B cell (primary cell): ENCODE results near the gene IL17RA. TPM values are rescaled to one million over a fixed set of nuclear protein-coding genes. Genes with fewer than 3 reads are reported as not detected.

Experiments used
- ATAC-seq: fragments of 200-7000 bp; cut with Tn5 transposase; one replicate; pipeline ENCODE4 v1.10.0; 2021; ENCODE audit warnings: low read depth, mild to moderate bottlenecking, moderate number of reproducible peaks, moderate library complexity
- CTCF ChIA-PET: fragments of 350-600 bp; sonication (Branson Sonifier 250); formaldehyde crosslinking; loops from one replicate; lab custom pipeline; 2021; ENCODE audit warnings: antibody characterized with exemption, inconsistent platforms; lab: Charles Lee
- POLR2A ChIA-PET: fragments of 350-600 bp; sonication (Branson Sonifier 250); formaldehyde crosslinking; loops from one replicate; lab custom pipeline; 2021; ENCODE audit warnings: antibody characterized with exemption; lab: Charles Lee
- DNase-seq: peaks from one replicate; pipeline ENCODE4 v3.0.0; 2013
- H2AFZ ChIP-seq: 2 replicates; pipeline ENCODE4 v1.6.1; 2012; ENCODE audit warnings: mild to moderate bottlenecking, low read depth, low read length; ENCODE audit not compliant: insufficient read depth, poor library complexity, severe bottlenecking
- H3K27ac ChIP-seq, 2 donors: 1 replicate in 1 of 2; 2 replicates in 1 of 2; pipeline ENCODE4 v1.5.1; 2012 to 2013; ENCODE audit warnings: low read length in 2 of 2, mild to moderate bottlenecking in 2 of 2, moderate library complexity in 1 of 2
- H3K27me3 ChIP-seq, 4 experiments: fragments of 200-600 bp in 1 of 4; sonication (generic) in 1 of 4; replicated peaks in 1 of 4; 1 replicate in 2 of 4; 2 replicates in 2 of 4; pipeline versions ENCODE4 v1.6.1 to v1.7.0; 2013 to 2016; ENCODE audit warnings: low read length in 3 of 4, mild to moderate bottlenecking in 2 of 4, mixed read lengths in 1 of 4, moderate library complexity in 1 of 4; ENCODE audit not compliant: insufficient read depth in 4 of 4, control insufficient read depth in 3 of 4; ENCODE audit errors: control extremely low read depth in 1 of 4
- H3K36me3 ChIP-seq, 2 experiments: replicated peaks in 1 of 2; 1 replicate in 1 of 2; 2 replicates in 1 of 2; pipeline versions ENCODE4 v1.6.1 to v1.7.1; 2013; ENCODE audit warnings: low read length in 1 of 2; ENCODE audit not compliant: insufficient read depth in 2 of 2, control insufficient read depth in 1 of 2; ENCODE audit errors: control extremely low read depth in 1 of 2, extremely low read depth in 1 of 2
- H3K4me1 ChIP-seq, 2 donors: fragments of 200-600 bp in 1 of 2; sonication (generic) in 1 of 2; 1 replicate in 1 of 2; 2 replicates in 1 of 2; pipeline versions ENCODE4 v1.5.1 to v1.6.1; 2013 to 2017; ENCODE audit warnings: low read length in 2 of 2; ENCODE audit not compliant: control insufficient read depth in 2 of 2, insufficient read depth in 2 of 2
- H3K4me2 ChIP-seq: replicated peaks from 2 replicates; pipeline ENCODE3; 2012; ENCODE audit warnings: mild to moderate bottlenecking, low read depth, low read length; ENCODE audit not compliant: poor library complexity, severe bottlenecking
- H3K4me3 ChIP-seq, 5 experiments: fragments of 200-600 bp in 1 of 5; sonication (generic) in 1 of 5; 1 replicate in 3 of 5; 2 replicates in 2 of 5; pipeline versions ENCODE4 v1.5.1 to v1.7.0; 2011 to 2016; ENCODE audit warnings: low read length in 4 of 5, mild to moderate bottlenecking in 4 of 5, low read depth in 2 of 5, control low read depth in 1 of 5, moderate library complexity in 1 of 5; ENCODE audit not compliant: insufficient read depth in 1 of 5; ENCODE audit errors: control extremely low read depth in 1 of 5, extremely low read depth in 1 of 5
- H3K79me2 ChIP-seq: fragments of 200-600 bp; sonication (generic); one replicate; pipeline ENCODE4 v1.6.0; 2016; ENCODE audit warnings: low read length; ENCODE audit not compliant: control insufficient read depth, insufficient read depth
- H3K9ac ChIP-seq: fragments of 200-600 bp; sonication (generic); 2 replicates; pipeline ENCODE4 v1.6.1; 2017; ENCODE audit warnings: mild to moderate bottlenecking, low read length, moderate library complexity
- H3K9me3 ChIP-seq, 3 donors: one replicate each; pipeline versions ENCODE4 v1.6.1 to v1.7.1; 2013; ENCODE audit warnings: low read length in 2 of 3; ENCODE audit not compliant: control insufficient read depth in 2 of 3, insufficient read depth in 1 of 3; ENCODE audit errors: control extremely low read depth in 1 of 3
- H4K20me1 ChIP-seq: 2 replicates; pipeline ENCODE4 v1.6.0; 2012; ENCODE audit warnings: mild to moderate bottlenecking, low read length; ENCODE audit not compliant: insufficient read depth, control insufficient read depth, poor library complexity, severe bottlenecking
- H3K27ac Mint-ChIP-seq: one replicate; pipeline ENCODE4 v1.8.0; 2021; ENCODE audit warnings: mixed read lengths
- H3K27me3 Mint-ChIP-seq: one replicate; pipeline ENCODE4 v1.8.0; 2021; ENCODE audit warnings: mixed read lengths
- H3K4me1 Mint-ChIP-seq: one replicate; pipeline ENCODE4 v1.8.0; 2021; ENCODE audit warnings: mixed read lengths
- H3K4me3 Mint-ChIP-seq: one replicate; pipeline ENCODE4 v1.8.0; 2021; ENCODE audit warnings: mixed read lengths
- H3K9me3 Mint-ChIP-seq: one replicate; pipeline ENCODE4 v1.8.0; 2022; ENCODE audit warnings: mixed read lengths; ENCODE audit not compliant: insufficient read depth
- CTCF ChIP-seq: fragments of 200-600 bp; IDR thresholded peaks from one replicate; pipeline ENCODE4 v1.8.0; 2022; ENCODE audit warnings: antibody characterized with exemption, mild to moderate bottlenecking
- EZH2 ChIP-seq: IDR thresholded peaks from 2 replicates; pipeline ENCODE4 v1.6.1; 2012; ENCODE audit warnings: borderline replicate concordance, low read depth, mild to moderate bottlenecking, moderate library complexity, low read length; ENCODE audit not compliant: insufficient read depth, poor library complexity, severe bottlenecking
- WGBS: methylation state at CpG from one replicate; pipeline ENCODE4 v1.1.5; 2013; ENCODE audit warnings: missing lambda C conversion rate; ENCODE audit not compliant: insufficient coverage; 5-methylcytosine and 5-hydroxymethylcytosine counted together
- intact Hi-C: fragments of 100-400 bp; cut with micrococcal nuclease; formaldehyde crosslinking; loops from one replicate; pipeline ENCODE4 v1.10.0; 2022
- polyA plus RNA-seq: library from polyadenylated mRNA; depleted of rRNA; stranded (reverse); fragments of >200 nt; gene quantifications from 2 replicates; pipeline ENCODE4 v1.2.3, GENCODE V29; 2012
- total RNA-seq, 2 donors: library from RNA; stranded (reverse); fragments of 120-200 nt in 1 of 2; gene quantifications; 1 replicate in 1 of 2; 2 replicates in 1 of 2; pipeline versions ENCODE4 v1.2.3 to v1.2.4, GENCODE V29; 2013 to 2022

Gene IL17RA
- total and polyA plus RNA-seq, 2 donors (not counting 1 experiment from before 2014, with no cell fraction given), result 8.1 to 24.6 TPM

- H3K27ac Mint-ChIP-seq, result no peak overlapping the region
- peaks cover 0 to 3% of the 10 kb centered on the region in 2 donors for H3K4me1 ChIP-seq
- intact Hi-C loops, result no loop called here
- ChIA-PET CTCF (interaction anchor here (0.7 kb wide), 1 partner anchor 37 kb away, joined by 3 read pairs; no protein-coding TSS in a partner anchor), POLR2A (no interaction called here)
- no peak overlapping the region for H2AFZ ChIP-seq
- peaks cover 3% of the 10 kb centered on the region for H3K4me1 Mint-ChIP-seq
- H3K9me3 Mint-ChIP-seq, result no peaks in the 10 kb centered on the region
- no peak overlapping the region for H3K4me3 Mint-ChIP-seq
- DNase-seq (no peak), ATAC-seq (no peak)
- no peak overlapping the region for H3K9ac ChIP-seq
- H3K27ac ChIP-seq, result no peak overlapping the region
- H3K79me2 ChIP-seq, result no peaks in the 10 kb centered on the region
- 94% methylated on average over 15 of the region's 15 CpGs for WGBS
- peaks cover 0 to 9% of the 10 kb centered on the region in 2 experiments for H3K36me3 ChIP-seq
- H3K9me3 ChIP-seq, result no peaks in the 10 kb centered on the region
- H3K4me2 ChIP-seq, result no peak overlapping the region
- H3K27me3 Mint-ChIP-seq, result no peaks in the 10 kb centered on the region
- no peak overlapping the region for H3K4me3 ChIP-seq
- H3K27me3 ChIP-seq, result no peaks in the 10 kb centered on the region
- TF ChIP-seq EZH2, result no peak
- H4K20me1 ChIP-seq, result no peaks in the 10 kb centered on the region
Measured at GRCh38 chr22:17135153-17135760, 50.5 kb downstream of the IL17RA start.

GRCh38 chr22:17137170-17137569 is 52.4 kb downstream of the IL17RA start:
- H2AFZ ChIP-seq, result no peak overlapping the region
- ATAC-seq (no peak), DNase-seq (no peak)
- Mint-ChIP-seq H3K4me3 (no peak overlapping the region), H3K27ac (no peak overlapping the region), H3K9me3 (no peaks in the 10 kb centered on the region), H3K4me1 (peaks cover under 1% of the 10 kb centered on the region), H3K27me3 (no peaks in the 10 kb centered on the region)
- no peaks in the 10 kb centered on the region for H3K9me3 ChIP-seq
- peaks cover 0 to under 1% of the 10 kb centered on the region in 2 donors for H3K4me1 ChIP-seq
- peaks cover 0 to 28% of the 10 kb centered on the region in 2 experiments for H3K36me3 ChIP-seq
- TF ChIP-seq EZH2 (no peak), CTCF (no peak)
- H3K4me2 ChIP-seq, result no peak overlapping the region
- no peaks in the 10 kb centered on the region for H3K27me3 ChIP-seq
- CTCF ChIA-PET, result no interaction called here
- H4K20me1 ChIP-seq, result no peaks in the 10 kb centered on the region
- WGBS, result no CpG with 5 or more reads among the region's 4 CpGs
- H3K79me2 ChIP-seq, result no peaks in the 10 kb centered on the region
- no peak overlapping the region for H3K9ac ChIP-seq
- intact Hi-C loops, result no loop called here
- H3K4me3 ChIP-seq, result no peak overlapping the region
- POLR2A ChIA-PET, result no interaction called here
- no peak overlapping the region for H3K27ac ChIP-seq
